ENCODE data around the gene PWWP2B.
"Not testable (repeated sequence)": the region's sequence is repeated elsewhere in the genome, so short reads cannot be mapped to it uniquely, and the experiment has no call there.

The PWWP2B gene

GRCh38 chr10:132363921-132364593, 32.9 kb upstream of the PWWP2B start:
- no peak for DNase-seq

- no peak for DNase-seq
These were observed 32.4 kb upstream of the PWWP2B start for GRCh38 chr10:132364594-132364970.

GRCh38 chr10:132365102-132365501, 31.9 kb upstream of the PWWP2B start:
- DNase-seq: no peak

- DNase-seq: no peak
These were observed 31.0 kb upstream of the PWWP2B start for GRCh38 chr10:132366006-132366405.

GRCh38 chr10:132366499-132366898, 30.5 kb upstream of the PWWP2B start:
- DNase-seq: no peak

GRCh38 chr10:132368391-132368790, 28.6 kb upstream of the PWWP2B start:
- no peak for DNase-seq

GRCh38 chr10:132368881-132369635, 27.9 kb upstream of the PWWP2B start:
- DNase-seq: no peak

GRCh38 chr10:132369636-132370185, 27.3 kb upstream of the PWWP2B start:
- DNase-seq: no peak

- no peak for DNase-seq
These were observed 26.3 kb upstream of the PWWP2B start for GRCh38 chr10:132370426-132371340.

- DNase-seq: no peak
These were observed 25.3 kb upstream of the PWWP2B start for GRCh38 chr10:132371641-132372081.

- DNase-seq: no peak
These were observed 24.4 kb upstream of the PWWP2B start for GRCh38 chr10:132372516-132373095.

GRCh38 chr10:132373241-132373955, 23.6 kb upstream of the PWWP2B start:
- DNase-seq: no peak

- DNase-seq: no peak
These were observed 22.8 kb upstream of the PWWP2B start for GRCh38 chr10:132374176-132374575.

GRCh38 chr10:132374612-132375011, 22.4 kb upstream of the PWWP2B start:
- no peak for DNase-seq

GRCh38 chr10:132375116-132375794, 21.7 kb upstream of the PWWP2B start:
- DNase-seq: no peak

- no peak for DNase-seq
These were observed 21.2 kb upstream of the PWWP2B start for GRCh38 chr10:132375795-132376297.

GRCh38 chr10:132376394-132376851, 20.6 kb upstream of the PWWP2B start:
- no peak for DNase-seq

GRCh38 chr10:132377326-132377725, 19.7 kb upstream of the PWWP2B start:
- DNase-seq: no peak

GRCh38 chr10:132379026-132379425, 18.0 kb upstream of the PWWP2B start:
- not testable (repeated sequence) for DNase-seq

- DNase-seq: not testable (repeated sequence)
These were observed 16.0 kb upstream of the PWWP2B start for GRCh38 chr10:132380986-132381385.

- DNase-seq: no peak
These were observed 15.3 kb upstream of the PWWP2B start for GRCh38 chr10:132381741-132382140.

All from NCI-H526 treated with DMSO at 0.1 percent for 48 hours (cell line).